Left lung (tissue), 10 donors: Measurements from ENCODE around the gene AKNA. TPM values are rescaled to one million over a fixed set of nuclear protein-coding genes. Genes with fewer than 3 reads are reported as not detected.

Experiments
- ATAC-seq: fragments of 200-7000 bp; cut with Tn5 transposase; one replicate; pipeline ENCODE4 v1.9.1; 2020; ENCODE audit warnings: moderate library complexity
- DNase-seq, 4 donors: peaks; one replicate each; pipeline ENCODE4 v3.0.0-alpha.2; 2013 to 2020
- H3K27ac ChIP-seq, 2 donors: fragments of 200-600 bp; sonication (generic) in 1 of 2; one replicate each; pipeline versions ENCODE4 v1.5.0 to v1.8.0; 2020 to 2021
- H3K27me3 ChIP-seq, 2 donors: fragments of 200-600 bp; sonication (generic) in 1 of 2; one replicate each; pipeline versions ENCODE4 v1.5.0 to v1.8.0; 2020 to 2021
- H3K36me3 ChIP-seq, 2 donors: fragments of 200-600 bp; sonication (generic) in 1 of 2; one replicate each; pipeline versions ENCODE4 v1.5.0 to v1.8.0; 2020 to 2021
- H3K4me1 ChIP-seq, 2 donors: fragments of 200-600 bp; one replicate each; pipeline ENCODE4 v1.8.0; 2021
- H3K4me3 ChIP-seq, 2 donors: fragments of 200-600 bp; sonication (generic) in 1 of 2; one replicate each; pipeline versions ENCODE4 v1.5.0 to v1.8.0; 2020 to 2021; ENCODE audit warnings: mild to moderate bottlenecking in 1 of 2
- H3K9me3 ChIP-seq, 2 donors: fragments of 200-600 bp; sonication (generic) in 1 of 2; one replicate each; pipeline versions ENCODE4 v1.5.0 to v1.8.0; 2020 to 2021
- CTCF ChIP-seq, 2 donors: fragments of 200-600 bp; sonication (generic) in 1 of 2; IDR thresholded peaks; one replicate each; pipeline versions ENCODE4 v1.5.0 to v1.8.0; 2021; ENCODE audit warnings: antibody characterized with exemption in 2 of 2
- intact Hi-C, 2 donors: fragments of 100-400 bp; cut with DNase I; formaldehyde crosslinking; loops; one replicate each; pipeline versions ENCODE4 v1.11.2 to v1.14.2; 2022
- polyA plus RNA-seq, 6 donors: library from polyadenylated mRNA; unstranded; fragments of 120-200 nt; gene quantifications; one replicate each; pipeline ENCODE4 v1.2.1, GENCODE V29; 2013; ENCODE audit not compliant: insufficient read length in 6 of 6
- total RNA-seq, 2 donors: library from RNA; stranded (reverse); fragmentation: NEBNext Ultra II Directional; extraction: Animal tissue kit (Norgen Biotek cat#: 25700); gene quantifications; one replicate each; pipeline ENCODE4 v1.2.1, GENCODE V29; 2021
- donor health status: DM: no; HTN: yes; CAD: no.
- donor health status: DM: no; HTN: no; CAD: no.

AKNA gene
- total and polyA plus RNA-seq, 8 donors: 25.1 to 55.3 (median 36.7) TPM

GRCh38 chr9:114339130-114339908, 48.5 kb downstream of the AKNA start:
- H3K4me1 ChIP-seq: peaks cover 0 to 19% of the 10 kb centered on the region in 2 donors
- peak; percentile 80 for ATAC-seq
- peak in 2 of 4 donors; percentile 37 to 87 for DNase-seq
- H3K27ac ChIP-seq: no peak overlapping the region
- peaks cover 0 to 100% of the 10 kb centered on the region in 2 donors for H3K36me3 ChIP-seq
- intact Hi-C loops: no loop called here
- no peaks in the 10 kb centered on the region for H3K27me3 ChIP-seq
- TF ChIP-seq CTCF (IDR thresholded peaks at IDR 0.05): peak; percentile 72 to 88
- no peak overlapping the region for H3K4me3 ChIP-seq
- no peaks in the 10 kb centered on the region for H3K9me3 ChIP-seq

- ATAC-seq (no peak), DNase-seq (no peak)
- H3K27me3 ChIP-seq: no peaks in the 10 kb centered on the region
- peaks cover 0 to 89% of the 10 kb centered on the region in 2 donors for H3K36me3 ChIP-seq
- no peaks in the 10 kb centered on the region for H3K9me3 ChIP-seq
- no peak for TF ChIP-seq CTCF (IDR thresholded peaks at IDR 0.05)
- H3K4me3 ChIP-seq: no peak overlapping the region
- H3K27ac ChIP-seq: no peak overlapping the region
- intact Hi-C loops: no loop called here
- peaks cover 0 to 19% of the 10 kb centered on the region in 2 donors for H3K4me1 ChIP-seq
These were observed 49.6 kb downstream of the AKNA start for GRCh38 chr9:114338187-114338586.

DNA sequence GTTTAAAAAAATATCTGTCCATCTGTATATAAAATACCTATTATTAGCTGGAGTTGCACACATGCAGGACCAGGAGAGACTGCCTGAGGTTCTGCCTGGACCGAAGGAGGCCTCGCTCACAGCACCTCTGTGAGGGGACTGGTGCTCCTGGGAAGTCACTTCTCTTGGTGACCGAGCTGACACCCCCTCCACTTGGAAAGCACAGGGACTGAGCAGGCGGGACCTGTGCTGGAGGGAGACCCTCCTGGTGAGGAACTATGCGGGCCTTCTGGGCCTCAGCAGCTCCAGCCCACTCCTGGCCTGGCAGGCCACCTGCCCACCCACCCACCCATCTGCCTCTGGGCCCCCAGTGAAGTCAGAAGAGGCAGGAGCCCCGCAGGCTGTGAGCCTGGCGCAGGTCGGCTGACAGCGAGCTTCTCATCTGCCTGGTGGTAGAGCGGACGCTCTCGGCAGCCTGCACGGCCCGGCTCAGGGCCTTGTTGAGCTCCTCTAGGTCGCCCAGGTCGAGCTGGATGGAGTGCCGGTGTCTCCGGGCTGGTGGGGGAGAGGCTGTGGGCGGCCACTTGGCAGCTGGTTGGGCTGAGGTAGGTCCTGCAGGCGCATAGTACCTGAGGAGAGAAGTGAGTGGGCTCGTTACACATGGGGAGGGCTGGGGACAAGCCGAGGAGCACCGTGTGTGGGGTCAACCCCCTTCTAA, 50.9 kb downstream of the AKNA start:
- ATAC-seq (no peak), DNase-seq (no peak)
- Histone ChIP-seq H3K36me3 (peaks cover 0 to 76% of the 10 kb centered on the region in 2 donors), H3K27ac (no peak overlapping the region), H3K9me3 (no peaks in the 10 kb centered on the region), H3K4me1 (peaks cover 0 to 19% of the 10 kb centered on the region in 2 donors), H3K4me3 (no peak overlapping the region), H3K27me3 (no peaks in the 10 kb centered on the region)
- intact Hi-C loops: no loop called here
- no peak for TF ChIP-seq CTCF (IDR thresholded peaks at IDR 0.05)

DNA sequence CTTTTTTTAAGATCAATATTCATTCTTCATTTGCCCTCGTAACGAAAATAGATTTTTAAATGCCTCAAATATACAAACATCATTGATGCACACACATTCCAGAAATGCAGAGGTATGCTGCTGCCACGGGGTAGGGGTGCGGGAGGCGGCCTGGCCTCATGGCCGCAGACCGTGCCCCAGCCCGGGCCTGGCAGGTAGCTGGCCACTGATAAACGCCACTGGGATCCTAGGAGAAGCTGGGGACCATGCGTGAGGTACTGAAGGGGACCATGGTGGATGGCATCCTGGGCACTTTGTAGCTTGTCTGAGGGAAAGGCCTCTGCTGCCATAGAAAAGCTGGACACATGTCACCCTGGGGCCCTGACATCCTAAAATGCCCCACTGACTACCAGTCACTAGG, 51.6 kb downstream of the AKNA start:
- DNase-seq (no peak), ATAC-seq (no peak)
- peaks cover 0 to 69% of the 10 kb centered on the region in 2 donors for H3K36me3 ChIP-seq
- no peak overlapping the region for H3K27ac ChIP-seq
- peaks cover 0 to 19% of the 10 kb centered on the region in 2 donors for H3K4me1 ChIP-seq
- no peak overlapping the region for H3K4me3 ChIP-seq
- TF ChIP-seq CTCF (IDR thresholded peaks at IDR 0.05): no peak
- H3K27me3 ChIP-seq: no peaks in the 10 kb centered on the region
- intact Hi-C loops: no loop called here
- no peaks in the 10 kb centered on the region for H3K9me3 ChIP-seq

- Histone ChIP-seq H3K9me3 (no peaks in the 10 kb centered on the region), H3K4me1 (peaks cover 0 to 16% of the 10 kb centered on the region in 2 donors), H3K4me3 (no peak overlapping the region), H3K36me3 (peaks cover 0 to 65% of the 10 kb centered on the region in 2 donors), H3K27ac (no peak overlapping the region), H3K27me3 (no peaks in the 10 kb centered on the region)
- no peak for TF ChIP-seq CTCF (IDR thresholded peaks at IDR 0.05)
- intact Hi-C loops: no loop called here
- ATAC-seq (no peak), DNase-seq (no peak)
These were observed 52.0 kb downstream of the AKNA start for GRCh38 chr9:114335745-114336144.
